ENCODE results near the gene PNMA3.
"Not testable (repeated sequence)": the region's sequence is repeated elsewhere in the genome, so short reads cannot be mapped to it uniquely, and the experiment has no call there.

PNMA3 gene

GRCh38 chrX:153074262-153074899 lies 18.1 kb downstream of the PNMA3 start:
- DNase-seq: no peak

GRCh38 chrX:153074935-153075334 lies 18.7 kb downstream of the PNMA3 start:
- no peak for DNase-seq

- DNase-seq: no peak
Measured at GRCh38 chrX:153075366-153075765, 19.1 kb downstream of the PNMA3 start.

- DNase-seq: not testable (repeated sequence)
Measured at GRCh38 chrX:153077437-153078135, 21.3 kb downstream of the PNMA3 start.

- not testable (repeated sequence) for DNase-seq
Measured at GRCh38 chrX:153083238-153083923, 27.1 kb downstream of the PNMA3 start.

- DNase-seq: no peak
Measured at GRCh38 chrX:153102418-153102817, 46.1 kb downstream of the PNMA3 start.

- DNase-seq: not testable (repeated sequence)
Measured at GRCh38 chrX:153104959-153105358, 48.7 kb downstream of the PNMA3 start.

- DNase-seq: not testable (repeated sequence)
Measured at GRCh38 chrX:153106092-153106801, 50.0 kb downstream of the PNMA3 start.
